Tibial nerve (tissue), 4 donors: Measurements from ENCODE around the gene TCF7. TPM values are rescaled to one million over a fixed set of nuclear protein-coding genes. Genes with fewer than 3 reads are reported as not detected.

Source experiments
- DNase-seq, 2 donors: peaks; one replicate each; pipeline ENCODE4 v3.0.0-alpha.2; 2019; ENCODE audit warnings: low spot score in 2 of 2
- H3K27ac ChIP-seq, 4 donors: fragments of 200-600 bp; sonication (generic) in 3 of 4; one replicate each; pipeline ENCODE4 v1.5.1; 2017 to 2019; ENCODE audit warnings: mild to moderate bottlenecking in 1 of 4
- H3K27me3 ChIP-seq, 2 donors: fragments of 200-600 bp; sonication (generic) in 1 of 2; one replicate each; pipeline versions ENCODE4 v1.5.1 to v1.6.0; 2017 to 2019
- H3K36me3 ChIP-seq, 3 donors: fragments of 200-600 bp; sonication (generic); one replicate each; pipeline ENCODE4 v1.5.1; 2018 to 2019
- H3K4me1 ChIP-seq, 4 donors: fragments of 200-600 bp; sonication (generic) in 3 of 4; one replicate each; pipeline ENCODE4 v1.5.1; 2017 to 2019
- H3K4me3 ChIP-seq, 4 donors: fragments of 200-600 bp; sonication (generic) in 3 of 4; one replicate each; pipeline ENCODE4 v1.5.1; 2017 to 2019; ENCODE audit warnings: mild to moderate bottlenecking in 1 of 4, moderate library complexity in 1 of 4
- H3K9me3 ChIP-seq, 4 donors: fragments of 200-600 bp; sonication (generic) in 3 of 4; one replicate each; pipeline ENCODE4 v1.5.1; 2017 to 2019
- CTCF ChIP-seq, 5 experiments: fragments of 200-600 bp in 3 of 5; fragments of 450-650 bp in 2 of 5; sonication (generic) in 3 of 5; IDR thresholded peaks; one replicate each; pipeline ENCODE4 v1.5.1; 2016 to 2019; ENCODE audit warnings: antibody characterized with exemption in 5 of 5, mild to moderate bottlenecking in 3 of 5, moderate library complexity in 2 of 5
- EP300 ChIP-seq, 2 donors: sonication (generic); formaldehyde crosslinking; IDR thresholded peaks; one replicate each; pipeline ENCODE4 v1.6.1; 2017; ENCODE audit warnings: antibody characterized with exemption in 2 of 2, mild to moderate bottlenecking in 1 of 2
- POLR2A ChIP-seq, 2 donors: fragments of 450-650 bp; IDR thresholded peaks; one replicate each; pipeline ENCODE4 v1.6.1; 2017; ENCODE audit warnings: antibody characterized with exemption in 2 of 2, mild to moderate bottlenecking in 2 of 2, moderate library complexity in 2 of 2
- WGBS, 2 donors: methylation state at CpG; one replicate each; pipeline ENCODE4 v1.1.5; 2018; 5-methylcytosine and 5-hydroxymethylcytosine counted together
- total RNA-seq, 4 donors: library from RNA; depleted of rRNA; stranded (reverse); fragments of >200 nt; gene quantifications; one replicate each; pipeline ENCODE4 v1.1.0, GENCODE V29; 2016

Gene TCF7
- total RNA-seq, 4 donors from 2014 or later: 2.5 to 13.2 (median 6.6) TPM

GRCh38 chr5:134088994-134089560 lies 25.4 kb upstream of the TCF7 start:
- no peak for DNase-seq
- 87 to 100% methylated on average over 2 to 5 of the region's 5 CpGs for WGBS, 2 donors
- no peaks in the 10 kb centered on the region for H3K9me3 ChIP-seq
- H3K4me1 ChIP-seq: peaks cover 0 to 22% (median 14%) of the 10 kb centered on the region in 4 donors
- H3K4me3 ChIP-seq: no peak overlapping the region
- no peaks in the 10 kb centered on the region for H3K27me3 ChIP-seq
- no peak for TF ChIP-seq EP300 (IDR thresholded peaks at IDR 0.05)
- TF ChIP-seq POLR2A (IDR thresholded peaks at IDR 0.05): no peak
- TF ChIP-seq CTCF (IDR thresholded peaks at IDR 0.05): no peak
- no peaks in the 10 kb centered on the region for H3K36me3 ChIP-seq
- H3K27ac ChIP-seq: no peak overlapping the region

GRCh38 chr5:134090522-134090921 lies 24.0 kb upstream of the TCF7 start:
- Histone ChIP-seq H3K9me3 (no peaks in the 10 kb centered on the region), H3K27me3 (no peaks in the 10 kb centered on the region), H3K36me3 (no peaks in the 10 kb centered on the region), H3K4me1 (peaks cover 0 to 22% (median 14%) of the 10 kb centered on the region in 4 donors), H3K27ac (peak overlapping the region in 1 of 4 donors; percentile 30), H3K4me3 (no peak overlapping the region)
- no peak for TF ChIP-seq POLR2A (IDR thresholded peaks at IDR 0.05)
- no peak for TF ChIP-seq CTCF (IDR thresholded peaks at IDR 0.05)
- TF ChIP-seq EP300 (IDR thresholded peaks at IDR 0.05): no peak
- no peak for DNase-seq
- 30 to 47% methylated on average over 5 of the region's 5 CpGs for WGBS, 2 donors

- no peak for DNase-seq
- peaks cover 0 to 22% (median 14%) of the 10 kb centered on the region in 4 donors for H3K4me1 ChIP-seq
- no peak for TF ChIP-seq EP300 (IDR thresholded peaks at IDR 0.05)
- TF ChIP-seq CTCF (IDR thresholded peaks at IDR 0.05): no peak
- no peaks in the 10 kb centered on the region for H3K27me3 ChIP-seq
- H3K4me3 ChIP-seq: no peak overlapping the region
- 62 to 69% methylated on average over 6 of the region's 6 CpGs for WGBS, 2 donors
- H3K36me3 ChIP-seq: no peaks in the 10 kb centered on the region
- H3K27ac ChIP-seq: peak overlapping the region in 2 of 4 donors; percentile 24 to 40
- H3K9me3 ChIP-seq: no peaks in the 10 kb centered on the region
Measured at GRCh38 chr5:134091626-134092121, 22.8 kb upstream of the TCF7 start.

GRCh38 chr5:134092875-134093274 lies 21.6 kb upstream of the TCF7 start:
- H3K36me3 ChIP-seq: no peaks in the 10 kb centered on the region
- peaks cover 0 to 30% (median 14%) of the 10 kb centered on the region in 4 donors for H3K4me1 ChIP-seq
- no peak overlapping the region for H3K27ac ChIP-seq
- H3K4me3 ChIP-seq: no peak overlapping the region
- TF ChIP-seq EP300 (IDR thresholded peaks at IDR 0.05) (no peak), POLR2A (IDR thresholded peaks at IDR 0.05) (no peak), CTCF (IDR thresholded peaks at IDR 0.05) (no peak)
- 93% methylated on average over 1 of the region's 1 CpG for WGBS, 2 donors
- H3K27me3 ChIP-seq: no peaks in the 10 kb centered on the region
- no peak for DNase-seq
- H3K9me3 ChIP-seq: no peaks in the 10 kb centered on the region

- Histone ChIP-seq H3K27me3 (no peaks in the 10 kb centered on the region), H3K36me3 (no peaks in the 10 kb centered on the region), H3K27ac (no peak overlapping the region), H3K4me3 (no peak overlapping the region), H3K9me3 (no peaks in the 10 kb centered on the region), H3K4me1 (peaks cover 0 to 30% (median 15%) of the 10 kb centered on the region in 4 donors)
- no peak for DNase-seq
- TF ChIP-seq POLR2A (IDR thresholded peaks at IDR 0.05) (no peak), EP300 (IDR thresholded peaks at IDR 0.05) (no peak), CTCF (IDR thresholded peaks at IDR 0.05) (no peak)
- WGBS, 2 donors: 96 to 97% methylated on average over 5 of the region's 5 CpGs
Measured at GRCh38 chr5:134093351-134093750, 21.1 kb upstream of the TCF7 start.
